OCI-LY3 (cell line): ENCODE measurements around the gene GMEB2.

ENCODE experiments used
- H2AFZ ChIP-seq: fragments of 200-600, 300-600 bp; shearing (Covaris generic); 2 replicates; pipeline ENCODE4 v1.6.0; 2014; ENCODE audit warnings: antibody characterized with exemption, low read depth, low read length
- H3K27ac ChIP-seq: fragments of 200-600, 300-600 bp; sonication (generic); 2 replicates; pipeline ENCODE4 v1.5.1; 2014; ENCODE audit warnings: mild to moderate bottlenecking, low read length, moderate library complexity, mixed read lengths
- H3K27me3 ChIP-seq: fragments of 200-600, 300-600 bp; sonication (generic); 2 replicates; pipeline ENCODE4 v1.6.1; 2014; ENCODE audit warnings: low read depth, low read length, mixed read lengths
- H3K36me3 ChIP-seq: fragments of 200-600, 300-600 bp; sonication (generic); replicated peaks from 2 replicates; pipeline ENCODE3; 2014; ENCODE audit warnings: low read depth, low read length, mixed read lengths
- H3K4me1 ChIP-seq: fragments of 300-600, 200-600 bp; sonication (generic); 2 replicates; pipeline ENCODE4 v1.6.1; 2014; ENCODE audit warnings: low read length, mixed read lengths
- H3K4me2 ChIP-seq: fragments of 200-600, 300-600 bp; sonication (generic); 2 replicates; pipeline ENCODE4 v1.6.1; 2014; ENCODE audit warnings: low read length, mixed read lengths
- H3K4me3 ChIP-seq: fragments of 300-600, 200-600 bp; sonication (generic); 2 replicates; pipeline ENCODE4 v1.5.1; 2014; ENCODE audit warnings: antibody characterized with exemption, mild to moderate bottlenecking, low read length, moderate library complexity
- H3K79me2 ChIP-seq: fragments of 300-600, 200-600 bp; shearing (Covaris generic); 2 replicates; pipeline ENCODE4 v1.6.1; 2014; ENCODE audit warnings: mild to moderate bottlenecking, low read length, mixed read lengths
- H3K9ac ChIP-seq: fragments of 300-600, 200-600 bp; shearing (Covaris generic); 2 replicates; pipeline ENCODE4 v1.6.0; 2014; ENCODE audit warnings: mild to moderate bottlenecking, low read length, moderate library complexity
- H3K9me3 ChIP-seq: fragments of 200-600, 300-600 bp; shearing (Covaris generic); 2 replicates; pipeline ENCODE4 v1.6.1; 2014; ENCODE audit warnings: low read length, mixed read lengths; ENCODE audit not compliant: insufficient read depth
- H4K20me1 ChIP-seq: fragments of 200-600, 300-600 bp; sonication (generic); 2 replicates; pipeline ENCODE4 v1.6.1; 2016; ENCODE audit warnings: low read length, mixed read lengths; ENCODE audit not compliant: insufficient read depth
- CTCF ChIP-seq: fragments of 200-600, 300-600 bp; sonication (generic); IDR thresholded peaks from 2 replicates; pipeline ENCODE4 v1.5.1; 2014; ENCODE audit warnings: antibody characterized with exemption, low read length, low read depth
- EZH2phosphoT487 ChIP-seq: fragments of 200-600 bp; shearing (Covaris generic); IDR thresholded peaks from 2 replicates; pipeline ENCODE4 v1.6.1; 2018; ENCODE audit warnings: antibody characterized with exemption, mixed run types, low read depth

GMEB2 gene

GRCh38 chr20:63545814-63546213 lies 81.1 kb downstream of the GMEB2 start:
- no peak overlapping the region for H3K4me2 ChIP-seq

GRCh38 chr20:63544958-63545516 lies 81.9 kb downstream of the GMEB2 start:
- Histone ChIP-seq H3K4me3 (no peak overlapping the region), H3K4me2 (no peak overlapping the region), H3K36me3 (no peaks in the 10 kb centered on the region), H3K79me2 (no peaks in the 10 kb centered on the region), H4K20me1 (no peaks in the 10 kb centered on the region; the same call in 1 of the 2 replicates), H3K9me3 (no peaks in the 10 kb centered on the region), H3K4me1 (peaks cover 13% of the 10 kb centered on the region), H3K27ac (no peak overlapping the region), H2AFZ (no peak overlapping the region), H3K27me3 (peaks cover 53% of the 10 kb centered on the region), H3K9ac (no peak overlapping the region)
- no peak for TF ChIP-seq CTCF
- TF ChIP-seq EZH2phosphoT487, result no peak

More at GRCh38 chr20:63545814-63546213, 81.1 kb downstream of the GMEB2 start:
- Histone ChIP-seq H3K4me1 (peaks cover 13% of the 10 kb centered on the region), H3K27ac (no peak overlapping the region), H3K27me3 (peaks cover 58% of the 10 kb centered on the region), H3K36me3 (no peaks in the 10 kb centered on the region), H3K9ac (no peak overlapping the region), H3K4me3 (no peak overlapping the region), H3K79me2 (no peaks in the 10 kb centered on the region), H3K9me3 (no peaks in the 10 kb centered on the region), H4K20me1 (no peaks in the 10 kb centered on the region; the same call in 1 of the 2 replicates), H2AFZ (no peak overlapping the region)
- no peak for TF ChIP-seq EZH2phosphoT487
- TF ChIP-seq CTCF, result no peak

GRCh38 chr20:63544241-63544957 lies 82.5 kb downstream of the GMEB2 start:
- H3K27me3 ChIP-seq, result peaks cover 47% of the 10 kb centered on the region
- H3K9me3 ChIP-seq, result no peaks in the 10 kb centered on the region
- no peak overlapping the region for H3K9ac ChIP-seq
- no peaks in the 10 kb centered on the region for H3K36me3 ChIP-seq
- H3K79me2 ChIP-seq, result no peaks in the 10 kb centered on the region
- H3K4me2 ChIP-seq, result no peak overlapping the region
- no peak overlapping the region for H2AFZ ChIP-seq
- TF ChIP-seq CTCF (no peak), EZH2phosphoT487 (no peak)
- no peaks in the 10 kb centered on the region; the same call in 1 of the 2 replicates for H4K20me1 ChIP-seq
- no peak overlapping the region for H3K4me3 ChIP-seq
- peaks cover 13% of the 10 kb centered on the region for H3K4me1 ChIP-seq
- H3K27ac ChIP-seq, result no peak overlapping the region

- no peak overlapping the region for H3K9ac ChIP-seq
- no peaks in the 10 kb centered on the region for H3K36me3 ChIP-seq
- H3K27ac ChIP-seq, result no peak overlapping the region
- no peak overlapping the region for H3K4me2 ChIP-seq
- no peak for TF ChIP-seq CTCF
- TF ChIP-seq EZH2phosphoT487, result no peak
- no peaks in the 10 kb centered on the region for H3K9me3 ChIP-seq
- no peaks in the 10 kb centered on the region; the same call in 1 of the 2 replicates for H4K20me1 ChIP-seq
- H3K4me3 ChIP-seq, result no peak overlapping the region
- no peak overlapping the region for H2AFZ ChIP-seq
- peaks cover 43% of the 10 kb centered on the region for H3K27me3 ChIP-seq
- H3K4me1 ChIP-seq, result peaks cover 14% of the 10 kb centered on the region
- no peaks in the 10 kb centered on the region for H3K79me2 ChIP-seq
Measured at GRCh38 chr20:63543733-63544132, 83.2 kb downstream of the GMEB2 start.
